Neural cell (in vitro differentiated cells): ENCODE data around the gene SHISAL1. TPM values are rescaled to one million over a fixed set of nuclear protein-coding genes. Genes with fewer than 3 reads are reported as not detected.

Source experiments
- H2AFZ ChIP-seq: fragments of 200-600, 300-800 bp; sonication (generic), shearing (Covaris generic); 2 replicates; pipeline ENCODE4 v1.6.0; 2014; ENCODE audit warnings: low read depth, mild to moderate bottlenecking, antibody characterized with exemption, low read length, moderate library complexity
- H3F3A ChIP-seq: fragments of 200-600 bp; shearing (Covaris generic); 2 replicates; pipeline ENCODE4 v1.6.1; 2016; ENCODE audit warnings: mild to moderate bottlenecking, moderate library complexity, mixed read lengths, antibody characterized with exemption, low read length; ENCODE audit not compliant: insufficient read depth, poor library complexity, severe bottlenecking
- H3K27ac ChIP-seq: fragments of 200-600, 300-800 bp; sonication (generic), shearing (Covaris generic); 2 replicates; pipeline ENCODE4 v1.5.1; 2014; ENCODE audit warnings: mild to moderate bottlenecking, low read length, moderate library complexity
- H3K27me3 ChIP-seq: fragments of 300-800, 200-600 bp; sonication (generic), shearing (Covaris generic); 2 replicates; pipeline ENCODE4 v1.6.0; 2014; ENCODE audit warnings: mild to moderate bottlenecking, low read depth, low read length, moderate library complexity; ENCODE audit not compliant: insufficient read depth
- H3K36me3 ChIP-seq: fragments of 300-800, 200-600 bp; sonication (generic), shearing (Covaris generic); 2 replicates; pipeline ENCODE4 v1.5.1; 2014; ENCODE audit warnings: mild to moderate bottlenecking, antibody characterized with exemption, low read length, moderate library complexity; ENCODE audit not compliant: insufficient read depth
- H3K4me2 ChIP-seq: fragments of 300-800, 200-600 bp; sonication (generic), shearing (Covaris generic); 2 replicates; pipeline ENCODE4 v1.6.0; 2014; ENCODE audit warnings: mild to moderate bottlenecking, low read length
- H3K4me3 ChIP-seq: fragments of 300-800, 200-600 bp; sonication (generic), shearing (Covaris generic); 2 replicates; pipeline ENCODE4 v1.5.1; 2014; ENCODE audit warnings: mild to moderate bottlenecking, low read length, moderate library complexity
- H3K79me2 ChIP-seq: fragments of 200-600 bp; shearing (Covaris generic); replicated peaks from 2 replicates; pipeline ENCODE4 v1.6.0; 2014; ENCODE audit warnings: mild to moderate bottlenecking, low read length, moderate library complexity; ENCODE audit not compliant: insufficient read depth
- H3K9ac ChIP-seq: fragments of 300-800, 200-600 bp; sonication (generic), shearing (Covaris generic); 2 replicates; pipeline ENCODE4 v1.6.1; 2016; ENCODE audit warnings: mild to moderate bottlenecking, low read length, mixed read lengths
- H3K9me2 ChIP-seq: fragments of 200-600 bp; shearing (Covaris generic); 2 replicates; pipeline ENCODE4 v1.6.1; 2016; ENCODE audit warnings: mild to moderate bottlenecking, low read length, mixed read lengths; ENCODE audit not compliant: insufficient read depth
- H3K9me3 ChIP-seq: fragments of 200-600, 300-800 bp; sonication (generic), shearing (Covaris generic); 2 replicates; pipeline ENCODE4 v1.6.1; 2016; ENCODE audit warnings: mild to moderate bottlenecking, mixed run types, low read length, moderate library complexity, mixed read lengths
- H4K20me1 ChIP-seq: fragments of 200-600 bp; shearing (Covaris generic); 2 replicates; pipeline ENCODE4 v1.6.1; 2016; ENCODE audit warnings: mild to moderate bottlenecking, mixed run types; ENCODE audit not compliant: insufficient read depth
- CTCF ChIP-seq: fragments of 450-650 bp; IDR thresholded peaks from 2 replicates; pipeline ENCODE4 v1.5.1; 2014; ENCODE audit warnings: antibody characterized with exemption, mild to moderate bottlenecking, moderate library complexity; ENCODE audit not compliant: poor library complexity, severe bottlenecking
- EP300 ChIP-seq: fragments of 450-650 bp; conservative IDR thresholded peaks from 2 replicates; pipeline ENCODE4 v1.6.1; 2014; ENCODE audit warnings: antibody characterized with exemption, mild to moderate bottlenecking, moderate library complexity; ENCODE audit not compliant: poor library complexity, severe bottlenecking
- EZH2 ChIP-seq: fragments of 200-600, 300-800 bp; shearing (Covaris generic), sonication (generic); IDR thresholded peaks from 2 replicates; pipeline ENCODE4 v1.6.1; 2014; ENCODE audit warnings: antibody characterized with exemption, low read length, borderline replicate concordance, mild to moderate bottlenecking; ENCODE audit not compliant: insufficient read depth, poor library complexity, severe bottlenecking
- MXI1 ChIP-seq: fragments of 450-650 bp; conservative IDR thresholded peaks from 2 replicates; pipeline ENCODE4 v1.6.1; 2014; ENCODE audit warnings: antibody characterized with exemption, mild to moderate bottlenecking; ENCODE audit not compliant: poor library complexity, severe bottlenecking
- RAD21 ChIP-seq: fragments of 450-650 bp; conservative IDR thresholded peaks from 2 replicates; pipeline ENCODE4 v1.6.1; 2014; ENCODE audit warnings: antibody characterized with exemption, mild to moderate bottlenecking, moderate library complexity
- REST ChIP-seq: IDR thresholded peaks from 2 replicates; pipeline ENCODE4 v1.6.1; 2012; ENCODE audit warnings: borderline replicate concordance
- TAF1 ChIP-seq: IDR thresholded peaks from 2 replicates; pipeline ENCODE4 v1.6.1; 2012; ENCODE audit warnings: low read depth
- polyA plus RNA-seq: library from polyadenylated mRNA; depleted of rRNA; stranded (reverse); fragments of >200 nt; gene quantifications from 2 replicates; pipeline ENCODE4 v1.2.3, GENCODE V29; 2014

Gene SHISAL1
- polyA plus RNA-seq, 1 donor from 2014 or later: 15.4 TPM

GRCh38 chr22:44359496-44360110, 46.9 kb upstream of the SHISAL1 start:
- Histone ChIP-seq H3K79me2 (no peaks in the 10 kb centered on the region), H3K9me3 (no peaks in the 10 kb centered on the region), H2AFZ (no peak overlapping the region), H3K27me3 (no peaks in the 10 kb centered on the region), H3K9me2 (no peaks in the 10 kb centered on the region), H3F3A (no peaks in the 10 kb centered on the region), H4K20me1 (no peaks in the 10 kb centered on the region), H3K9ac (no peak overlapping the region), H3K4me2 (no peak overlapping the region), H3K27ac (no peak overlapping the region), H3K36me3 (no peaks in the 10 kb centered on the region), H3K4me3 (no peak overlapping the region)
- no peak for TF ChIP-seq RAD21
- TF ChIP-seq EZH2: no peak
- TF ChIP-seq EP300: no peak
- no peak for TF ChIP-seq TAF1
- no peak for TF ChIP-seq CTCF

- Histone ChIP-seq H3K4me2 (no peak overlapping the region), H3K4me3 (no peak overlapping the region), H3K27me3 (no peaks in the 10 kb centered on the region), H3K9ac (no peak overlapping the region), H4K20me1 (no peaks in the 10 kb centered on the region), H3K27ac (no peak overlapping the region), H3F3A (no peaks in the 10 kb centered on the region), H2AFZ (no peak overlapping the region), H3K9me3 (no peaks in the 10 kb centered on the region), H3K9me2 (no peaks in the 10 kb centered on the region), H3K36me3 (no peaks in the 10 kb centered on the region), H3K79me2 (no peaks in the 10 kb centered on the region)
- TF ChIP-seq EP300 (no peak), REST (no peak), MXI1 (no peak), CTCF (no peak)
Observed at GRCh38 chr22:44358709-44359440, 46.1 kb upstream of the SHISAL1 start.
